HPDE6-E6E7 (cell line): ENCODE data around the gene GNAI2.
"Not testable (repeated sequence)": the region's sequence is repeated elsewhere in the genome, so short reads cannot be mapped to it uniquely, and the experiment has no call there.

Experiments used
- DNase-seq: peaks from one replicate; pipeline ENCODE4 v3.0.0; 2011; ENCODE audit warnings: missing footprints; ENCODE audit errors: extremely low spot score

Gene GNAI2

DNA sequence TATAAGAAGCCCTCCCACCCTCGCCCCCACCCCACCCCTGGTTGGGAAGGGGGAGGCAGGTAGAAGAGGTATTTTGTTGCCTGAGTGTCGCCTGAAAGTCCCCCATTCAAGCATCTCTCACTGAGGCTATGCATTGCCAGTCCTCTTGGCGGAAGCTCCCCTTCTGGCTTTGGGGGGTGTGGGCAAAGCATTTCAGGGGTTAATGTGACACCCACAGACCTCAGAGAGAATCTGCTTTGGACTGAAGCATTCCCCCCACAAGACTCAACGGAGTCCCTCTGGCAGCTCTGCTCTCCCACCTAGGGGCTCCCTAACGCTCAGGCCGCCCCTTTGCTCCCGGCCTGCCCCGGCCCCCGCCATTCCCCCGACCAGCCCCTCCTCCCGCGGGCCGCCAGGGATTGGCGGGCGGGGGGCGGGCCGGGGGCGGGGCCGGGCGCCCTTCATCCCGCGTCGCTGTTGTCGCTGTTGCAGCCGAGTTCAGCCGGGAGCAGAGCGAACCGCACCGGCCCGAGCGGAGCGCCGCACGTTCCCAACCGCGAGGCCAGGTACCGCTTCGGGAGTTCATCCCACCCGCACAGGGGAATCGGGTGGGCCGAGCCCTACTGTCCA lies 31.1 kb upstream of the GNAI2 start, which contains the start of gene SLC38A3:
SLC38A3 (plus strand) TSS at position 468 of the 609 bp plus-strand sequence. CDS start 8,929 bp downstream, outside the sequence.
- DNase-seq: no peak

DNA sequence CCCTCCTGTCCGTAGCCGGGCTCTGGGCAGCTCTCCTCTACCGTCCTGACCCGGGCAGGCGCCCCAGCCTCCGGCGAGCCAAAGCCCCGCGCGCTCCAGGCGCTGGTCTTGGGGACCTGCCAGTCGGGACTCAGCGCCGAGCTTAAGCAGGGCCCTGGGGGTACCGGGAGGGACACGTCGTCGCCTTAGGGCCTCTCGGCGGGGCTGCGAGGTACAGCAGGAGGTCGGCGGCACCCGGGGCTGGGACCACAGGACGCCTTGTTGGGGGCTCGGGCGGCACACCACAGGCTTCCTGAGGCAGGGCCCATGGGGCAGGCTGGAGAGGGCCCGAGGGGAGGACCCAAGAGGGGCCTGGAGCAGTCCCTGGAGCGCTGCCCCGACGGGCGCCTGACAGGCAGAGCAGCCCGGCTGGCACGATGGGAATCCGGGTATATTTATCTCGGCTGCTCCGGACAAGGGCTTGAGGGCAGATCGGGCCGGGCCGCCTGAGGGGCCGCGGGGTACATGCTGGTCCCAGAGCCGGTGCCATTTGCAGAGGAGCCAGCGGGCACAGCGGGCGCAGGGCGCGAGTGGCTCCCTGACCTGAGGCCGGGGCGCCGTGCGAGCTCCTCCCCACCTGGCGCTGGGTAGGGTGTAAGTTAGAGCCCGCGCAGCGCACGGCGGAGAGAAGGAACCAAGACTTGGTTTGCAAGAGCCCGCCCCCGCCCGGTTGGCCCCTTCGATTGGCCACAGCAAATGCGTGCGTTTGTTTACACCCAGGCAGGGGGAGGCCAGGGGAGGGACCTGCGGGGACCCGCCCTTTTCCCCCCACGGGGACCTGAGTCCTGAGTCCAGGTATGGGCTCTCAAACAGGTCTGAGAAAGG lies 30.4 kb upstream of the GNAI2 start:
- DNase-seq: no peak

DNA sequence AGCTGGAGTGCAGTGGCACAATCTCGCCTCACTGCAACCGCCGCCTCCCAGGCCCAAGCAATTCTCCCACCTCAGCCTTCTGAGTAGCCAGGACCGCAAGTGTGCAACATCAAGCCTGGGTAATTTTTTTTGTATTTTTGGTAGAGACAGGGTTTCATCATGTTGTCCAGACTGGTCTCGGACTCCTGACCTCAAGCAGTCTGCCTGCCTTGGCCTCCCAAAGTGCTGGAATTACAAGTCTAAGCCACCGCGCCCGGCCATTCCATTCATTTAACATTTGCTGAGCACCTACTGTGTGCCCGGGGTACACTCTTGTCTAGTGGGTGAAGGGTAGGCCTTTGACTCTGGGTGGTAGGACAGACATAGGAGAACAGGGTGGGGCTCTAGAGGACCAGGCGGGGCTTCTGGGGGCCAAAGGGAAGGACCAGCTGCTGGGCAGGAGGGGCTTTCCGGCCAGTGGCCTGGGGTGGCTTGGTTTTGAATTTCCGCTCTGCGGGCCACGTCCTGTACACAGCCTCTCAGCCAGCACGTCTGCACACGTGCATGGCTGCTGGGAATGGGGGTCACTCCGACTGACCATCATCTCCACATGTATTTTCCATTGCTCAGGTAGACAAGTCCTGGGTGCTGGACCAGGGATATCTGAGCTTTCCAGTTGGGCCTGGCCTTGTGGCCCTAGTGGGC lies 28.5 kb upstream of the GNAI2 start:
- no peak for DNase-seq

DNA sequence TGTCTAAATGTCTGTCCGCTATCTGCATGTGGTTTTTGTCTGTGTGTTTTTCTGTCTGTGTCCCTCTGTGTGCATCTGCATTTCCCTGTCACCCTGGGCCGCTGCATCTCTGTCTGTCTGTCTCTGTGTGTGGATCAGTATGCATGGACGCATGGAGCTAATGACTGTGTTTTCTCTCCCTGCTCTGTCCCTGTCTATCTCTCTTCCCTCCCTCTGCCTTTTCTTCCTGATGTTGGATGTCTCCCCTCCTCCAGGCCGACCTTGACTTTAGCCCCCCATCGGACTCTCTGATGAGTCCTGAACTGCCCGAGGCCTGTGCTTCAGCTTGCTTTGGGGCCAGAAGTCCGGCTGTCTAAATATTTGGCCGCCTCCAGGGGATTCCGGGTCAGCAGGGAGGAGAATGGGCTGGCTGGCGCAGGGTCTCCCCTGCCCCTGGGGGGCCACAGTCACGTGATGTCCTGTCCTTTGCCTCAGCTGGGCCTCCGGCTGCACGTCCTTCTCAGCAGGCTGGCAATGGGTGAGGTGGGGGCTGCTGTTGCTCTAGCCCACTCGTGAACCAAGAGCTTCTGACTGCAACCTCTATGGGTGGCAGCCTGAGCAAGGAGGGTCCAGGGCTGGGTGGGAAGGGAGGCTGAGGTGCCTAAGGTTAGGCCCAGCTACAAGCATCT lies 27.2 kb upstream of the GNAI2 start:
- no peak for DNase-seq

DNA sequence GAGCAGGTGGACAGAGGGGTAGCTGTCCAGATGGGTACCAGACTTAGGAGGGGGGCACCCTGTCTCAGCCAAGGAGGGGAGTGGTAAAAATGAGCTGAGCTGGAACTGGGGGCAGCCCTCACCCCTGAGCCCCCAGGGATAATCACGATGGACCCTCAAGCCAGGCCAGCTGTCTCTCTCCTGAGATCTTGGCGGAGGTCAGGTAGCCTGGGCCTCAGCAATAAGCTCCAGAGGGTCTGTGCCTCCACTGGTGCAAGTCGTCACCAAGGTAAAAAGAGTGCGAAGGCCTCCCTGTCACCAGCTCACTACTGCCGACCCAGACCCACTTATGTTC lies 25.9 kb upstream of the GNAI2 start:
- DNase-seq: no peak

DNA sequence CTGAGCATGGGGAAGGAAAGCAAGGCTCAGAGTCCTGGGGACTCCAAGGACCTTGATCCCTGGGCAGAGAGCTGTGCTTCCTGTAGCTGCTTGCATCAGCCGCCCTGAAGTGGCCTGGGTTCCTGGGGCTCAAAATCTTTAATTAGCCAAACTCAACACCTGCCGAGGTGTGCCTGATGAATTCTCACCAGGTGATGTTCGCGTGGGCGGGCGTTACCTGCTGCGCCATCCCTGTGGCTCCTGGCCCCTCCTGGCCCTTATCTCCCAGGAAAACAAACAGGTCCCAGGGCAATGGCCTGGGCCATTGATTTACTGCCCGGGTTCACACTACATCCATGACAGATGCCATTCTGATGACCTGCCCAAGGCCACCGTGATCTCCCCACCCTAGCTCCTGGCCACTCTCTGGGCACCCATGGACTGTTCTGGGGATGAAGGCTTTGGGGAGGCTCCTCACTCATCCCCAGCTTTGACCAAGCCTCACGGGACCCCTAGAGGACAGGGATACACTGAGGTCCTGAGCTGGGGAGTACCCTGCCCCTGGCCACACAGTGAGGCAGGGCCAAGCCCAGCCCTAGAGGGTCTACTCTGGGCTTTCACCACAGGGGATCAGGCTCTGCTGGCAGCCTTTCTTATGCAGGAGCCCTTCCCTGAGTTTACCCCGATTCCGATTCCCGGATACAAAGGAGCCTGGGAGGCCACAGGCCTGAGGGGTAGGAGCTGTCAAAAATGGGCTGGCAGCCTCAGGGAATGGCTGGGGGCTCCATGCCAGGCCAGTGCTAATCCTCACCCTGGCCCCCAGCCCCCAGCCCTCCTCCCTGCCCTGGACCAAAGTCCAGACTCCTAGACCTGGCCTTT lies 25.3 kb upstream of the GNAI2 start:
- DNase-seq: no peak

DNA sequence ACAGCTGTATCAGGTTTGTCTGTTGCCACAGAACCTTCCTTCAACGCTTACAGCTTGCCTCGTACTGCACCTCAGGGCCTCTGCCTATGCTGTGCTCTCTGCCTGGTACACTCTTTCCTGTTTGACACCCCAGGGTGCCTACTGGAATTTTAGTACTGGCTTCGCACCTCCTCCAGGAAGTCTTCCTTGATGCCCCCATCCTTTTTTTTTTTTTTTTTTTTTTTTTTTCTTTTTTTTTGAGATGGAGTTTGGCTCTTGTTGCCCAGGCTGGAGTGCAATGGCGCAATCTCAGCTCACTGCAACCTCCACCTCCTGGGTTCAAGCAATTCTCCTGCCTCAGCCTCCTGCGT lies 24.7 kb upstream of the GNAI2 start:
- not testable (repeated sequence) for DNase-seq

DNA sequence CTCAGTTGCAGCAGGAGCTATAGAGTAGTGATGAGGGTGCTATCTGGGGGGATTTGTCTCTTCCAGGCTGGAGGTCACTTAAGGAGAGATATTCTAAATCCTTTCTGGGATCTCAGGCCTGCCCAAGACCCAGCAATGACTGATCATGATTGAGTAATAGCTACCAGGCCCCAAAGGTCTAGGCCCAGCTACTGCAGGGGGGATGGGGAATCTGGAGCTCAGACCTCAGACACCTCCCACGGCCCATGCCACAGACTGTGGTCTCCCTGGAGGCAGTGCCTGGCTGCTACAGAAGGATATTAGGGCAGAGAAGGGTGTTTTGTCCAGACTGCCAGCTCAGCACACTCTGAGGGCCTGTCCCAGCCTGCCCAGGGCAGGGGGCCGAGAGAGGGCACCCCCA lies 24.1 kb upstream of the GNAI2 start:
- no peak for DNase-seq

DNA sequence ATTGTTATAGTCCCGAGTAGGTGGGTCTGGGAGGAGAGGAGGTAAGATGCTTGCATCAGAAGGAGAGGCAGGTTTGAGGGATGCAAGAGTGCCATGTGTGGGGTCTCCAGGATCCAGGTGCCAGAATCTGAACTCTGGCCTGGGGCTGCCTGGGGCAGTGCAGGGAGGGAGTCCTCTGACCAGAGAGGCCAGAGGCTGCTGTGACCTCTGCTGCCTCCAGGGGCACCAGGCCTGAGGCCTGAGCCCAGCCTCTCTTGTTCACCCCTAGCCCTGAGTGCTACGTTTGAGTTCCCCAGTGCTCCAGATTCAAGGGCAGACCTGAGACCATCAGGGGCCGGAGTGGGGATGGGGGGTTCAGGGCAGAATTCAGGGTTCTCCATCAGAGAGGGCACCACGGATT lies 23.5 kb upstream of the GNAI2 start:
- DNase-seq: no peak

DNA sequence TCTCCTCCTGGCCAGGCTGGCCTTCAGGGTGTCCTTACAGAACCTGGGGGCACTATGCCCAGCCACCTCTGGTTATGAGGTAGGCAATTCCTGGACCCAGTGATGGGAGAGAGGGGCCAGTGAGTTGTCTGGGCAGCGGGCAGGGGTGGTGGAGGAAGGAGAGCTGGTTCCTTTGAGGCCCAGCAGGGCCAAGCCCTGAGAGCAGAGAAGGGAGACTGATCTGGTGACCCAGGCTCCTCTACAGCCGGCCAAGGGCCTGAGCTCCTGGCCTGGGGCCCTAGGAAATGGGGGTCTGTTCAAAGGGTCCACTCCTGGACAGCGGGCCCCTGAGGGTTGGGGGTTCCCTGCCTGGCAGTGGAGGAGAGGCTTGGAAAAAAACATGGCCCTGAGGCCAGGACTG lies 23.0 kb upstream of the GNAI2 start:
- DNase-seq: no peak

DNA sequence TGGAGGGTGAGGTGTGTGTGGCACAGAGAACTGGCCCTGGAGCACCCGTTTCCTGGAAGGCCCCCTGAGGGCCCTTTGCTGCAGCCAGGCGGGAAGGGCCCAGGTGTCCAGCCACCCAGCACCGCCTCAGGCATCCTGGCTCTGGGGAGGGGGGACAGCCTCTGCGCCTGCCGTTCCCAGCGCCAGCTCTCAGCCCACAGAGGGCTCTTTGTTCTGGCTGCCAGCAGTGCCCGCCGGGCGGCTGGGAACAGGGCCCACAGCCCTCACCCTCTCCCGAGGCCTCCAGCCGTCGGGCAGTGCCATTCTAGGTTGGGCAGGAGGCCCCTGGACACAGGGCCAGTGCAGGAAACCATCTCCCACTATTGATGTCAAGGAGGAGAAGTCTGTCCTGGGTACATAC lies 22.6 kb upstream of the GNAI2 start:
- DNase-seq: no peak

DNA sequence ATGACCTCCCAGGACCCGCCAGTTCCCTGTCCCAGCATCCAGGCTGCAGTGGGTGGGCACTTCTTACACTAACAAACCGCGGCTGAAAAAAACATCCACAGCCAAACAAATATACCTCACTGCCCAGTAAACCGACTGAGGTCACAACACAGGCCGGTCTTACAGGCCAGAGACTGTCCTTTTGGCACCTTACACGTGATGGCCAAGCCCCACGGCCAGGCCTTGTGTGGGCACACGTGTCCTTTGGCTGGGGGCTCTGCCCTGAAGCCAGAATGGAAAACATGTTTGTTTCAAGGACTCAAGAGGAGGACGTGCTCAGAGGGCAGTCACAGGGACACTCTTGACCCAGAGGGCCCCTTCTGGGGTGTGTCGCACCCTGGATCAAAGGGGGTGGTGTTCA lies 21.2 kb upstream of the GNAI2 start:
- DNase-seq: no peak

DNA sequence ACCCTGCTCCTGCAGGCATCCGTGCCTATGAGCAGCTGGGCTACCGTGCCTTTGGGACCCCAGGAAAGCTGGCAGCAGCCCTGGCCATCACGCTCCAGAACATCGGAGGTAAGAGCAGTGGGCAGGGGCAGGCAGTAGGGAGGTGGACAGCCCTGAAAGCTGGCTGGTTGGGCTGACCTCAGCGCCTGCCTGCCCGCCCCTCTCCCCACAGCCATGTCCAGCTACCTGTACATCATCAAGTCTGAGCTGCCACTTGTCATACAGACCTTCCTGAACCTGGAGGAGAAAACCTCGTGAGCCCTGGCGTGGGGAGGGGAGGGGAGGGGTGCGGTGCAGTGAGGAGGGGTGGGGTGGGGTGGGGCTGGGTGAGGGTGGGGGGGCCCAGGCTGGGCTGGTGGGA lies 20.5 kb upstream of the GNAI2 start:
- DNase-seq: no peak

DNA sequence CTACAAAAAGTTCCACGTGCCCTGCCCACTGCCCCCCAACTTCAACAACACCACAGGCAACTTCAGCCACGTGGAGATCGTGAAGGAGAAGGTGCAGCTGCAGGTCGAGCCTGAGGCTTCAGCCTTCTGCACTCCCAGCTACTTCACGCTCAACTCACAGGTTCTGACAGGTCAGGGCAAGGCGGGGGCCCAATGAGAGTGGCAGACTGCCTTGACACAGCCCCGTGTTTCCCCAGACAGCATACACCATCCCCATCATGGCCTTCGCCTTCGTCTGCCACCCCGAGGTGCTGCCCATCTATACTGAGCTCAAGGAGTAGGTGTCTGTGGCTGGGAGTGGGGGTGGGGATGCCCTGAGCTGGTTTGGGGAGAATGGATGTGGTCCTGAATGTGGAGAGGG lies 18.3 kb upstream of the GNAI2 start:
- peak; percentile 45 for DNase-seq

DNA sequence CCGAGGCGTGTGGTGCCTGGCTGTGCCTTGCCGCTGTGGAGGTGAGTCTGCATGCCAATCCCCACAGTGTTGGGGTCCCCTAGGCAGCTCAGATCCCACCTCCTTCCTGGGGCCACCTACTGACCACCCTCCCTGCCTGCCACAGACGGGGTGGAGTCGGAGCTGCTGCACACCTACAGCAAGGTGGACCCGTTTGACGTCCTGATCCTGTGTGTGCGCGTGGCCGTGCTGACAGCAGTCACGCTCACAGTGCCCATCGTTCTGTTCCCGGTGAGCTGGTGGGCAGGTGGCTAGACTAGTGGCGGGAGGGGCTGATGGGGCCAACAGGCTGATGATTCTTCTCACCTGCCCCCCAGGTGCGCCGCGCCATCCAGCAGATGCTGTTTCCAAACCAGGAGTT lies 17.6 kb upstream of the GNAI2 start:
- DNase-seq: no peak

DNA sequence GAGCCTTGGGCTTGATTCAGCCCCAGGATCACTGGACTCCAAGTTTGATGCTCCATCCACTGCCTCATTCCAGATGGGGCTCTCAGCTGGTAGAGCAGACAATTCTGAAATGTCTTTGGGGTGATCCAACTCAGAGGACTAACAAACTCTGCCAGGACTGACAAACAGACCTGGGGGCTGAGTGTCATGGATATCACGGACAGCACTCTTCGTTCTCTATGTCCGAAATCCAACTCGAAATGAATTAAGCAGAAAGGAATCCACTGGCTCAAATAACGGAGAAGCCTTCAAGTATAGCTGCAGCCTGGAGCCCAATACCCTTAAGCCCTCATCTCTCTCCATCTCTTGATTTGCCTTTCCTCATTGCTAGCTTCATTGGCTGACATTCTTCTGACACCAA lies 16.7 kb upstream of the GNAI2 start:
- DNase-seq: no peak

DNA sequence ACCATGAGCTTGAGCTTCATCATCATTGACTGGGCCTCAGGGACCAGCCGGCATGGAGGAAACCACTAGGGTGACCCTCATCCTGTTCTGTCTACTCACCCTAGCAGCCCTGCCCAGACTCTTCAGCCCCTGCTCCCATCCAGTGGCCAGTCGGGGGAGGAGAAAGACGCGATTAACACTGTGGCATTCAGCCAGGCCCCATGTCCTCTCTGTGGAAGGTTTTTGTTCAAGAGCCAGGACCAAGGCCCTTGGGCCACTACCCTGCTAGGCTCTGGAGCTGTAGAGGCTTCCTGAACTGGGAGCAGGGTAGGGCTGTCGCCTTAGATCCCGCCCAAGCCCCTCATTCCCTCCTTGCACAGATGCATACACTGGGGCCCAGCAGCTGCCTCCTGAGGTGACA lies 15.9 kb upstream of the GNAI2 start:
- DNase-seq: no peak

DNA sequence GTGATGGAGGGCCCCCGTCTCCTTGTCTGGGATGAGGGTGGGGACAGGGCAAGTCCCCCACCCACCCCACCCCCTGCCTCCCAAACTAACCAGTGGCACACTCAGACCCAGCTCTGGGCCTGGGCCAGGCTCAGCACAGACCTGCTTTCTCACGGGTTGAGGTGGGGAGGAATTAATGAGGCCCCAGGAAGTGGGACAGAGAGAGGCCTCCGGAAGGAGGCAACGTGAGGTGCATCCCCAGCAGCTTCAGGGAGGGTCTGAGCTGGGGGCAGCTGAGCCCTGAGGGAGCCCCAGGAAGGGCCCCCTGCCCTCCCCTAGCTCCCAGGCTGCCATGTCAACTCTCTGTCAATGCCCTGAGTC lies 15.0 kb upstream of the GNAI2 start:
- no peak for DNase-seq

DNA sequence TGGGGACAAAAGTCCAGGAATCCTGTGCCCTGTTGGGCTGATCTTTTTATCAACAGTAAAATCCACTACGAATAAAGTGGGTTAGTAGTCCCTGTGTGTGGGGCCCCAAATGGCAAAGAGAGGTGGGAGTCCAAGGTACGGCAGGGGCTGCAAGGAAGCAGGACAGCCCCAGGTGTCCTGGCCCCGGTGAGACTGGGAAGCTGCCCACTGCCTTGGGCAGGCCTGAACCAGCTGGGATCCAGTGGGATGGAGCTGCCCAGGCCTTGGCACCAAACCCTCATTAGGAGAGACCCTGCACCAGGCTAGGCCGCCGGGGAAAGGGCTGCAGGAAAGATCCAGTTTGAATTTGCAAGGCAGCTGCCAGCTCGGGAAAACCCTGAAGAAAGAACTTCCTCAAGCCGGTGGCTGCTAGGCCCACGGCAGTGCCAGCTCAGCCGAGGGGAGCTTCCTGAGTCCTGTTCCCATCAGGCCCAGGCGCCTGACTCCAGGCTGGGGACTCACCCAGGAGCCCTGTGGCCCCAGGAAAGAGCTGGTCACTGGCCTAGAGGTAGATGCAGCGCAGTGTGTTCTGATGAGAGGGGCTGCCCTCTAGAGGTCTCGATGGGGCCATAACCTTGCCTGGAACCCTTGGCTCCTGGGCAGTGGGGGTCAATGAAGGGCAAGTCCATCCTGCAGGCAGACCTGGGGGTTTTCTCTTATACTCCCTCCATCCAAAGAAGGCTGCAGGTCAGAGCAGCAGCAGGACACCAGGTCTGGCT lies 14.4 kb upstream of the GNAI2 start:
- DNase-seq: no peak

DNA sequence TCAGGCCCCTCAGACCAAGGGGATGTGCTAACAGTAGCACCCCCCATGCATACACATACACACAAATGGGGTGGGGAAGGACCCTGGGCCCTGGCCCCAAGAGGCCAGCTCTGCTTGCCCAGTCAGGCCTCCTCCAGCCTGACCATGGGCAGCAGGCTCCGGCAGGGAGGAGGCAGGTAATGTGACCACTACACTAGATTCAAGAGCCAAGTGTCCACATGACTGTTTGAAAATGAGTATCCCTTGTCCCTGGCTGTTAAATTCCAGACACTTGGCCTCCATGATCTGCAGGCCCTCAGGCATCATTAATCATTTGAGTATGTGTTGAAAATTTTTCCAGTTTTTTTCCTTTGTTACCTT lies 13.9 kb upstream of the GNAI2 start:
- DNase-seq: no peak

DNA sequence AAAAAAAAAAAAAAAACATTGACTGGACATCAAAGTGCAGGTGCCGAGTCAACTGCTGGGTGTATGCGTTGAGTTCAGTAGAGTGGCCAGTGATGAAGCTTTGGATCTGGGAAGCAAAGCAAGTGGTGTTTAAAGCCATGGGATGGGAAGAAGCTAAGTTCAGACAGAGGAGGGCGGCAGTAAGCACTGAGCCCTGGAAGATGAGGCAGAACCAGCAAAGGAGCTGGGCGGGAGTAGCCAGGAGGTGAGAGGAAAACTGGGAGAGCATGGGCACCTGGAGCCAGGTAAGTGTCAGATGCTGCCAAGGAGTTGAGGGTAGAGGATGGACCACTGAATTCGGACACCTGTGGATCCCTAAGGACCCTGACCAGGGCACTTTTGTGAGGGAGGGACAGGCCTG lies 11.4 kb upstream of the GNAI2 start:
- DNase-seq: no peak
